Gastroesophageal sphincter (tissue), 4 donors: ENCODE results near the gene EXO1. TPM values are rescaled to one million over a fixed set of nuclear protein-coding genes. Genes with fewer than 3 reads are reported as not detected.

Experiments
- ATAC-seq: fragments of 150-250 bp; one replicate; pipeline ENCODE4 v1.9.1; 2016; ENCODE audit warnings: mild to moderate bottlenecking, moderate library complexity
- H3K27ac ChIP-seq, 4 donors: fragments of 200-600 bp; sonication (generic) in 3 of 4; 1 replicate in 3 of 4; 2 replicates in 1 of 4; pipeline ENCODE4 v1.5.1; 2016 to 2019
- H3K27me3 ChIP-seq: fragments of 200-600 bp; sonication (generic); one replicate; pipeline ENCODE4 v1.5.1; 2019
- H3K36me3 ChIP-seq, 2 donors: fragments of 200-600 bp; sonication (generic); one replicate each; pipeline ENCODE4 v1.5.1; 2019; ENCODE audit warnings: control low read depth in 1 of 2
- H3K4me1 ChIP-seq, 3 donors: fragments of 200-600 bp; sonication (generic); 1 replicate in 2 of 3; 2 replicates in 1 of 3; pipeline ENCODE4 v1.5.1; 2016 to 2019; ENCODE audit warnings: control low read depth in 2 of 3
- H3K4me3 ChIP-seq, 2 donors: fragments of 200-600 bp; sonication (generic); one replicate each; pipeline ENCODE4 v1.5.1; 2019; ENCODE audit warnings: mild to moderate bottlenecking in 1 of 2, moderate library complexity in 1 of 2
- H3K9me3 ChIP-seq, 3 donors: fragments of 200-600 bp; sonication (generic); one replicate each; pipeline ENCODE4 v1.5.1; 2017 to 2019; ENCODE audit warnings: control low read depth in 2 of 3
- EP300 ChIP-seq: sonication (generic); formaldehyde crosslinking; IDR thresholded peaks from one replicate; pipeline ENCODE4 v1.6.1; 2017; ENCODE audit warnings: antibody characterized with exemption, mild to moderate bottlenecking
- POLR2A ChIP-seq, 2 donors: fragments of 450-650 bp; IDR thresholded peaks; one replicate each; pipeline ENCODE4 v1.6.1; 2017; ENCODE audit warnings: antibody characterized with exemption in 2 of 2, mild to moderate bottlenecking in 2 of 2, moderate library complexity in 1 of 2
- POLR2AphosphoS5 ChIP-seq: sonication (generic); formaldehyde crosslinking; IDR thresholded peaks from one replicate; pipeline ENCODE4 v1.6.1; 2017; ENCODE audit warnings: antibody characterized with exemption
- WGBS, 2 donors: methylation state at CpG; one replicate each; pipeline ENCODE4 v1.1.5; 2018; ENCODE audit warnings: low coverage in 1 of 2; 5-methylcytosine and 5-hydroxymethylcytosine counted together
- total RNA-seq, 4 donors: library from RNA; depleted of rRNA; stranded (reverse); fragments of >200 nt; gene quantifications; one replicate each; pipeline ENCODE4 v1.1.0, GENCODE V29; 2016
- TF ChIP-seq, protein P1 (sequence below), 4 experiments: fragments of 200-600 bp in 2 of 4; fragments of 450-650 bp in 2 of 4; sonication (generic) in 1 of 4; IDR thresholded peaks; one replicate each; pipeline ENCODE4 v1.5.1; 2017 to 2019; ENCODE audit warnings: antibody characterized with exemption in 4 of 4, mild to moderate bottlenecking in 2 of 4, moderate library complexity in 2 of 4

EXO1 gene
- total RNA-seq, 4 donors from 2014 or later = 0.30 TPM; not detected in 3

- WGBS, 2 donors = 60 to 66% methylated on average over 1 to 2 of the region's 2 CpGs
- Histone ChIP-seq H3K4me3 (no peak overlapping the region), H3K9me3 (no peaks in the 10 kb centered on the region), H3K27ac (no peak overlapping the region), H3K27me3 (no peaks in the 10 kb centered on the region), H3K36me3 (no peaks in the 10 kb centered on the region), H3K4me1 (no peaks in the 10 kb centered on the region)
- TF ChIP-seq POLR2AphosphoS5 (no peak), EP300 (no peak), POLR2A (IDR thresholded peaks at IDR 0.05) (no peak)
- TF ChIP-seq, protein P1, sequence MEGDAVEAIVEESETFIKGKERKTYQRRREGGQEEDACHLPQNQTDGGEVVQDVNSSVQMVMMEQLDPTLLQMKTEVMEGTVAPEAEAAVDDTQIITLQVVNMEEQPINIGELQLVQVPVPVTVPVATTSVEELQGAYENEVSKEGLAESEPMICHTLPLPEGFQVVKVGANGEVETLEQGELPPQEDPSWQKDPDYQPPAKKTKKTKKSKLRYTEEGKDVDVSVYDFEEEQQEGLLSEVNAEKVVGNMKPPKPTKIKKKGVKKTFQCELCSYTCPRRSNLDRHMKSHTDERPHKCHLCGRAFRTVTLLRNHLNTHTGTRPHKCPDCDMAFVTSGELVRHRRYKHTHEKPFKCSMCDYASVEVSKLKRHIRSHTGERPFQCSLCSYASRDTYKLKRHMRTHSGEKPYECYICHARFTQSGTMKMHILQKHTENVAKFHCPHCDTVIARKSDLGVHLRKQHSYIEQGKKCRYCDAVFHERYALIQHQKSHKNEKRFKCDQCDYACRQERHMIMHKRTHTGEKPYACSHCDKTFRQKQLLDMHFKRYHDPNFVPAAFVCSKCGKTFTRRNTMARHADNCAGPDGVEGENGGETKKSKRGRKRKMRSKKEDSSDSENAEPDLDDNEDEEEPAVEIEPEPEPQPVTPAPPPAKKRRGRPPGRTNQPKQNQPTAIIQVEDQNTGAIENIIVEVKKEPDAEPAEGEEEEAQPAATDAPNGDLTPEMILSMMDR (IDR thresholded peaks at IDR 0.05) = no peak
- no peak for ATAC-seq
Measured at GRCh38 chr1:241808265-241808664, 39.7 kb upstream of the EXO1 start.

DNA sequence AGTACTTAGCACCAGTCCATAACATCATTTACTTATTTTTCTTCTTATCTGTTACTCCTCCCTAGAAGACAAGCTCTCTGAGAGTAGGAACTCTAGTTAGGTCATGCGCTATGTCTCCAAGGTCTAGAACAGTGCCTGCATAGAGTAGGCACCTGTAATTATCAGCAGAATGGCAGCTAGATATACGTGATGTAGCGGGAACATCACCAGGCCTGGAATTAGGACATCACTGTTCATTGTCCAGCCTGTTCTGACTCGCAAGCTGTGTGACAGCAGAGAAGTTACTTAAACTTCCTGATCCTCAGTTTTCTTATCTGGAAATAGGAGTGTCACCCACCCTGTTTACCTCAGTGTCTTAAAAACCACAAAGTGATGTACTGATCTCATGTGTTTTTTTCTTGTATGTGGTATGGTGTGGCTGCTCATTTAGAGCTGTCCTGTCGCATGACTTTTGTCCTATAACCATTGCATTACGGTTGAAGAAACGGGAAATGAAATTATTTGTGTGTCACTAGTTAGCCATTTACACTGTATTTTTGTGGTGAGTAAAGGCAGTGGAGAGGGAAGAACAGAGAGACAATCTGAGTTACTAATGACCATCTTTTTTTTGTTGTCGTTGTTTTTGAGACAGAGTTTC is 37.1 kb upstream of the EXO1 start:
- H3K27ac ChIP-seq = no peak overlapping the region
- no peaks in the 10 kb centered on the region for H3K4me1 ChIP-seq
- TF ChIP-seq POLR2AphosphoS5 (no peak), POLR2A (IDR thresholded peaks at IDR 0.05) (no peak)
- TF ChIP-seq, protein P1 (IDR thresholded peaks at IDR 0.05) = no peak
- no peaks in the 10 kb centered on the region for H3K36me3 ChIP-seq
- 72 to 83% methylated on average over 7 to 8 of the region's 8 CpGs for WGBS, 2 donors
- no peak for ATAC-seq
- no peak overlapping the region for H3K4me3 ChIP-seq
- H3K9me3 ChIP-seq = no peaks in the 10 kb centered on the region
- H3K27me3 ChIP-seq = no peaks in the 10 kb centered on the region

DNA sequence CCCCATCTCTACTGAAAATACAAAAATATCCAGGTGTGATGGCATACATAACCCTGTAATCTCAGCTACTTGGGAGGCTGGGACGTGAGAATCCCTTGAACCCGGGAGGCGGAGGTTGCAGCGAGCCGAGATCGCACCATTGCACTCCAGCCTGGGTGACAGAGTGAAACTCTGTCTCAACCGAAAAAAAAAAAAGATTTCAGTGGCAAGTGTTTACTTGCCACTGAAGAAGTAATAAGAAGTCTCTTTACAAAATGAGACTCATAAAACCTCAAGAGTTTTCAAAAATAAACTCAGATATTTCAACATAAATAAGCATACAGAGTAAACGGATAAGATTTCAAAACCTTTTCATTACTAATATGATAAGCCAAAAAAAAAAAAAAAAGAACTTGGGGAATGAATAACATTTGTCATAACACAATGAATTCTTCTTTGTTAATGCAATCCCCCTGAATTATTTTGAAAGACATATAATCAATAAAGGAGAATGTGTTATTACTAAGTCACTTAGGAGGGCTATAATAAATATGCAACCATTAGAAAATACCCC is 34.2 kb upstream of the EXO1 start:
- Histone ChIP-seq H3K4me3 (no peak overlapping the region), H3K27me3 (no peaks in the 10 kb centered on the region), H3K4me1 (no peaks in the 10 kb centered on the region), H3K9me3 (no peaks in the 10 kb centered on the region), H3K27ac (no peak overlapping the region), H3K36me3 (no peaks in the 10 kb centered on the region)
- TF ChIP-seq POLR2A (IDR thresholded peaks at IDR 0.05) = no peak
- TF ChIP-seq POLR2AphosphoS5 = no peak
- TF ChIP-seq EP300 = no peak
- TF ChIP-seq, protein P1 (IDR thresholded peaks at IDR 0.05) = no peak
- 59 to 84% methylated on average over 2 to 8 of the region's 8 CpGs for WGBS, 2 donors
- ATAC-seq = no peak

GRCh38 chr1:241816008-241816407 is 32.0 kb upstream of the EXO1 start:
- H3K4me1 ChIP-seq = no peaks in the 10 kb centered on the region

More at GRCh38 chr1:241816008-241816407, 32.0 kb upstream of the EXO1 start:
- Histone ChIP-seq H3K27ac (no peak overlapping the region), H3K9me3 (no peaks in the 10 kb centered on the region), H3K36me3 (no peaks in the 10 kb centered on the region), H3K27me3 (no peaks in the 10 kb centered on the region), H3K4me3 (no peak overlapping the region)
- no peak for TF ChIP-seq POLR2AphosphoS5
- TF ChIP-seq, protein P1 (IDR thresholded peaks at IDR 0.05) = no peak
- no peak for TF ChIP-seq POLR2A (IDR thresholded peaks at IDR 0.05)
- TF ChIP-seq EP300 = no peak
- 79 to 86% methylated on average over 4 to 6 of the region's 6 CpGs for WGBS, 2 donors
- ATAC-seq = no peak
